BE2C (cell line): ENCODE results near the gene RNF144A.
A peak's percentile ranks its signal among the peaks of the same experiment; 100 is the strongest.

Experiments used
- DNase-seq: peaks from one replicate; pipeline ENCODE4 v3.0.0-alpha.2; 2020
- H3K27me3 ChIP-seq: fragments of 250-450 bp; sonication (Bioruptor Pico); 2 replicates; pipeline ENCODE4 v1.5.1; 2020; ENCODE audit warnings: mild to moderate bottlenecking
- H3K36me3 ChIP-seq: fragments of 250-450 bp; sonication (Bioruptor Pico); 2 replicates; pipeline ENCODE4 v1.5.1; 2020; ENCODE audit warnings: mild to moderate bottlenecking
- H3K4me1 ChIP-seq: fragments of 250-450 bp; sonication (Bioruptor Pico); 2 replicates; pipeline ENCODE4 v1.5.1; 2020
- H3K4me3 ChIP-seq: 2 replicates; pipeline ENCODE4 v1.5.1; 2011; ENCODE audit warnings: low read depth, low read length
- H3K9me3 ChIP-seq: fragments of 250-450 bp; sonication (Bioruptor Pico); 2 replicates; pipeline ENCODE4 v1.5.1; 2020
- CTCF ChIP-seq: IDR thresholded peaks from 2 replicates; pipeline ENCODE4 v1.5.1; 2012; ENCODE audit warnings: mild to moderate bottlenecking, low read depth, low read length

The RNF144A gene

GRCh38 chr2:6945087-6945813 is 28.0 kb downstream of the RNF144A start:
- no peak overlapping the region for H3K4me3 ChIP-seq
- H3K9me3 ChIP-seq = no peaks in the 10 kb centered on the region
- no peak for TF ChIP-seq CTCF
- H3K27me3 ChIP-seq = no peaks in the 10 kb centered on the region
- DNase-seq = no peak
- peaks cover 1% of the 10 kb centered on the region; the same call in 1 of the 2 replicates for H3K4me1 ChIP-seq
- H3K36me3 ChIP-seq = peaks cover 18% of the 10 kb centered on the region

- Histone ChIP-seq H3K27me3 (no peaks in the 10 kb centered on the region), H3K4me3 (no peak overlapping the region), H3K4me1 (no peaks in the 10 kb centered on the region), H3K9me3 (no peaks in the 10 kb centered on the region), H3K36me3 (peaks cover 18% of the 10 kb centered on the region)
- no peak for DNase-seq
- no peak for TF ChIP-seq CTCF
These were observed 28.6 kb downstream of the RNF144A start for GRCh38 chr2:6945821-6946220.

- TF ChIP-seq CTCF = no peak
- Histone ChIP-seq H3K9me3 (no peaks in the 10 kb centered on the region), H3K27me3 (no peaks in the 10 kb centered on the region), H3K4me3 (no peak overlapping the region), H3K4me1 (no peaks in the 10 kb centered on the region), H3K36me3 (peaks cover 11% of the 10 kb centered on the region)
- DNase-seq = no peak
These were observed 29.5 kb downstream of the RNF144A start for GRCh38 chr2:6946722-6947121.

- DNase-seq = peak; percentile 31
- Histone ChIP-seq H3K27me3 (no peaks in the 10 kb centered on the region), H3K36me3 (peaks cover 6% of the 10 kb centered on the region; the same call in 1 of the 2 replicates), H3K9me3 (no peaks in the 10 kb centered on the region), H3K4me1 (no peaks in the 10 kb centered on the region; the same call in 1 of the 2 replicates), H3K4me3 (peak overlapping the region; percentile 30)
- no peak for TF ChIP-seq CTCF
These were observed 30.9 kb downstream of the RNF144A start for GRCh38 chr2:6947929-6948676.

- H3K9me3 ChIP-seq = no peaks in the 10 kb centered on the region
- DNase-seq = no peak
These were observed 31.6 kb downstream of the RNF144A start for GRCh38 chr2:6948677-6949351.

More at GRCh38 chr2:6948677-6949351, 31.6 kb downstream of the RNF144A start:
- TF ChIP-seq CTCF = no peak
- Histone ChIP-seq H3K4me3 (no peak overlapping the region), H3K27me3 (no peaks in the 10 kb centered on the region), H3K36me3 (peaks cover 6% of the 10 kb centered on the region; the same call in 1 of the 2 replicates), H3K4me1 (no peaks in the 10 kb centered on the region; the same call in 1 of the 2 replicates)
